Measurements from ENCODE around the gene TMPRSS11B. TPM values are rescaled to one million over a fixed set of nuclear protein-coding genes. Genes with fewer than 3 reads are reported as not detected.
"Not testable (repeated sequence)": the region's sequence is repeated elsewhere in the genome, so short reads cannot be mapped to it uniquely, and the experiment has no call there.

TMPRSS11B gene
- total RNA-seq, 1 donor from 2014 or later = not detected

DNA sequence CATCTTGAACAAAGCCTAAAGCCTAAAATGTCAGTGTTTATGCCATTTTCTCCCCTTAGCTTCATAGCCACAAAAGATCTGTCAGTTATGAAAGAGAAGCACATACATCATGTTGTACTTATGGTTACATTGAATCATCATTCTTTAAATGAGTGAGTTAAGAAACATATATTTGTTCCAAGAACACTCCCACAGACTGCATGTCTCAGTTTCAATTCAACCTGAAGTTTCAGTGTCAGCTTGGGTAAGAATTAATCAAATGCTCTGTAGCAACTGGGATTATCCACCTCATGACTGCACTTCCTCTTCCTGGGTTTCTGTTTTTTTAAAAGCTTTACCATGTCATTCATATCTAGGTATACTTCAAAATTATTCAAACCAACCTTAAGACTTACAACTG, 3.9 kb upstream of the TMPRSS11B start:
- intact Hi-C loops (cut with DNase I) = no loop called here
- ATAC-seq (ENCODE audit: poor library complexity) (no peak), DNase-seq (no peak)

DNA sequence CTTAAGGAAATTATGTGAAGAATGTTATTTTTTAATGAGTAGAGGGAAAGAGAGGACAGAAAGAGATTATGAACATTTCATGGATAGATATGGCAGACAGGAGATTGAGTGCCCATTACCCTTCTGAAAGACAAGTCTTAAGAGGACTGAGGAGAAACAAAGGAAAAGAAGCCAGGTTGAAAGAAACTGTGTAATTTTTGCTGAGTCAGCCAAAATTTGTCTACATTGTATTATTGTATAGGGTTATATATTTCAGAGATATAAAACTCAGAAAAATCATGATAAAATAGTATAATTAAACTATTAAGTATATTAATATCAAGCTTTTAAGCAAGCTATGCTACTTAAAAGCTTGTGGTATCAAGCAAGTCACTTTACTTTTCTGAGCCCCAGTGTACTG, 4.9 kb downstream of the TMPRSS11B start:
- intact Hi-C loops (cut with DNase I) = no loop called here
- no peak for DNase-seq
- no peak for ATAC-seq (ENCODE audit: poor library complexity)

DNA sequence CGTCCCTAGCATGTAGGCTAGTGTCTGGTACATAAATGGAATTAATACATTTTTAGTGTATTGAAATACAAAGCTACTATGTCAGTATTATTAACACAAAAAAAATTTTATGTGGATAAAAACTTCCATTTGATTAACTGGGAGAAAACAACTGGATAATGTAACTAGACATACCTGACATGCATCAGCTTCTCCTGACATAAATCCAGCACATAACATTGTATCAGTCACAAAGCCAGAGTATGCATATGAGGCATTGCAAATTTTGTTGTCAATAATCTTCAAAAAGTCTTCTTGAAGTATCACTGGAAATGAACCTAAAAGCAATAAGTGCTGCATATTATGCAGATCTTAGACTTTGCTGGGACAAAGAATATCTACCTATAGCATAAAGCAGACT, 16.9 kb downstream of the TMPRSS11B start:
- ATAC-seq (ENCODE audit: poor library complexity) (no peak), DNase-seq (no peak)
- intact Hi-C loops (cut with DNase I) = no loop called here

DNA sequence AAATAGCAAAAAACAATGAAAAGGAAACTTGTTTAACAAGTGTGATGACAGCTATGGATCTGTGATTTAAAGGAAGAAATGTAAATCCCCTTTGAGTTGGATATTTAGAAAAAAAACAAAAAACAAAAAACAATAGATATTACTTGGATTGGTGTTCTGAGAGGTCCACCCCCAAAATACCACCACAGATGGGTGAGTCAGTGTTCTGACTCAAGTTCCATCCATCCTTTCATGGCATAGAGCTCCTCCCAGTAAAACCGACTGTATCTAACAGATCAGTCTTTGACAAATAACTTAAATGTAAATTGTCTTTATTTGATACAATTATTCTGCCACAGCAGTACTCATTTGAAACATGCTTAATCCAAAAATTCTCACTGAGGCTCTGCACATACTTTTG, 27.4 kb downstream of the TMPRSS11B start:
- ATAC-seq (ENCODE audit: poor library complexity) (no peak), DNase-seq (no peak)
- intact Hi-C loops (cut with DNase I) = no loop called here

DNA sequence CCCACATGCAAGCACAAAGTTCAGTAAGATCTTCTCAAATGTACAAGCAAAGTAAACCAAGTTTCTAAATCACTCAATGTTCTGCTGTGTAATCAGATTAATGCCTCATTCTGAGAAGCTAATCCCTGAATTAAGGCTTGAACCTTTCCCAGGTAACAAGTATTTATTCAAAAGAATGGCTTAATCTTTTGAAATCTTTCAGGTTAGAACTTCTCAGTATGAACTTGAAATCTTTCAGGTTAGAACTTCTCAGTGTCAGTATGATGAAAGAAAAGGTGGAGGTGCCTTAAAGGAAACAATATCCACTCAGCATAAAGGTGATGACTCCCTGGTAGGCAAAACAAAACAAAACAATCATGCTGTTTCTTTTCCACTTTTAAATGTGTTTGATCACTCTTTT, 29.0 kb downstream of the TMPRSS11B start:
- DNase-seq (no peak), ATAC-seq (ENCODE audit: poor library complexity) (no peak)
- intact Hi-C loops (cut with DNase I) = no loop called here

DNA sequence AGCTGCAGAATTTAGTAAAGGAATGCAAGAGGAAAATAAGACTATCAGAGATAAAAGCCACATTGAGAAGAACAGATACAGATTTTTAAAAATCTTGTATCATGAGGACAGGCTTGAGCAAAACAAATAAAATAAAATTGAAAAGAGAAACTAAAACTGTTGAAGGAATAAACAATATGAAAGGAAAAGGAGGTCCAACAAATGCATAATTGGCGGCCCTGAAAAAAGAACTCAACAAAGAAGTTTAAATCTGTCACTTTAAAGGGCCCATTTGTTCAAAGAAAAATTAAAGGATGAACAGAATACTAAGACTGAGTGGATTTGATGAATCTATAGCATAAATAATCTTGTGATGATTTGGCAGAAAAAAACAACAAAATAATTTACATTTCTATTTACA, 36.5 kb downstream of the TMPRSS11B start:
- intact Hi-C loops (cut with DNase I) = no loop called here

DNA sequence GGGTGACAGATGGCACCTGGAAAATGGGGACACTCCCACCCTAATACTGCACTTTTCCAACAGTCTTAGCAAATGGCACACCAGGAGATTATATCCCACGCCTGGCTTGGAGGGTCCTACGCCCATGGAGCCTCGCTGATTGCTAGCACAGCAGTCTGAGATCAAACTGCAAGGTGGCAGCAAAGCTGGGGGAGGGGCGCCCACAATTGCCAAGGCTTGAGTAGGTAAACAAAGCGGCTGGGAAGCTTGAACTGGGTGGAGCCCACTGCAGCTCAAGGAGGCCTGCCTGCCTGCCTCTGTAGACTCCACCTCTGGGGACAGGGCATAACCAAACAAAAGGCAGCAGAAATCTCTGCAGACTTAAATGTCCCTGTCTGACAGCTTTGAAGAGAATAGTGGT, 51.2 kb downstream of the TMPRSS11B start:
- DNase-seq; intact Hi-C loops (cut with DNase I); ATAC-seq (ENCODE audit: poor library complexity): not testable (repeated sequence)

More for the DNA sequence above, 36.5 kb downstream of the TMPRSS11B start:
- no peak for ATAC-seq (ENCODE audit: poor library complexity)
- no peak for DNase-seq

DNA sequence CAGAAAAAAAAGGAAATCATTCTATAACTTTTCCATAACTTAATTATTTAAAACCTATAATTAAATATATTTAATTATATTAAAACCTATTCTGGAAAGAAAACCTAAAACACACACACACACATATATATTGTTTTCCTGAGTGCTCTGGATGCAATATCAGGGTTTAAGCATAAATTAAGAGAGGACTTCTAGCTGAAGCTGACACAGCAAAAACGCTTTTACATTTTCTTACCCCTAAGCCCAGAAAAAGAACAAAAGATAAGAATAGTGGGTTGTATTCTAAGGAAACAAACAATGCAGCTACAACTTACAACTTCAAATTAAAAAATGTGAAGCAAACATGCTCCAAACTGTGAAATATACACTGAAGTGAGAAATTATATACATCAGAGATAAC, 52.3 kb downstream of the TMPRSS11B start:
- DNase-seq (no peak), ATAC-seq (ENCODE audit: poor library complexity) (no peak)
- intact Hi-C loops (cut with DNase I) = no loop called here

DNA sequence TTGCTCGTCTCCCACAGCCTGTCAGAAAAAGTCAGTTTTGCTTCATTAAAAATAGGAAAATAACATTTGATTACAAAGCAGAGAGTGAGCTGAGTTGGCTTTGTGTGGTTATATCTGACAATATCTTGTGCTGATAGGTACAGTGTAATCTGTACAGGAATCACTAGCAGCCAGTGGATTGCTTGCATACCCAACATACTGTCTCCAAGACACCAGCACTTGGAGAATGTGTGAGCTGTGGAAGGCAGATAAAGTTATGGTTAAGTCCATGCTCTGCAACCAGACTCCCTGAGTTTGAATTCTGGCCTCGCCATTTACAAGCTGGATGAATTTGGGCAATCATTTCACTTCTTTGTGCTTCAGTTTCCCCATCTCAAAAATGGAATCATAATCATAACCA, 58.3 kb downstream of the TMPRSS11B start:
- ATAC-seq (ENCODE audit: poor library complexity) (no peak), DNase-seq (no peak)
- intact Hi-C loops (cut with DNase I) = no loop called here

DNA sequence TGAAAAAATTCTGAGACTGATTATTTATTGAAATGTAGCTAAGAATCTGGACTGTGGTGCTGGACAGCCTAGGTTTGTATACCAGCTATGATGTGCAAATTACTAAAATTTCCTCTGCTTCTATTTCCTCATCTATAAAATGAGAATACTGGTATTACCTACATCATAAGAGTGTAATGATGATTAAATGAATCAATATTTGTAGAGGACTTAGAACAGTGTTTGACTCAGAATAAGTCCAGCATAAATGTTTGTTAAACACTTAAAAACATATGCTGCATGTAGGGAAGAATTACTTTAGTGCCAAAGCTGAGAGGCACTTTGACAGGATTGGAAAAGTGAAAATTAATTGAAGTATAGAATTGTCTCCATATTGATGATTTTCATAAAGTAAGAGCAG, 60.6 kb downstream of the TMPRSS11B start:
- no peak for DNase-seq
- ATAC-seq (ENCODE audit: poor library complexity) = no peak
- intact Hi-C loops (cut with DNase I) = no loop called here

DNA sequence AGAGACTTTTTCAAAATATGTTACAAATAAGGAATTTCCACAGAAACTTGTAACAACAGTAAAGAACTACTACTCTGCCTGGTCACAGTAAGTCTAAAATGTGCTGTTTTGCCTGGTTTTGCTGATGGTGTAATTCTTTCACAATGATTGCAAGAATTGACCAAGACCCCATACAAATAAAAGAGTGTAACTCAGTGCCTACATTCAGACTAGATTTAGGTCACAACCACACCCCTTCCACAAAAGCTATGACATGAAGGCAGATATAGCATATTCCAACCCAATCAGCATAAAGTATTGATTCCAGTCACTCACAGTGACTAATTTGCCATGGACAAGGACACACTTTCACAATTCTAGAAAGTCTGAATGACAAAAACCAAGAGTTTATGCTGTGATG, 62.1 kb downstream of the TMPRSS11B start:
- no peak for DNase-seq
- intact Hi-C loops (cut with DNase I) = no loop called here
- no peak for ATAC-seq (ENCODE audit: poor library complexity)

DNA sequence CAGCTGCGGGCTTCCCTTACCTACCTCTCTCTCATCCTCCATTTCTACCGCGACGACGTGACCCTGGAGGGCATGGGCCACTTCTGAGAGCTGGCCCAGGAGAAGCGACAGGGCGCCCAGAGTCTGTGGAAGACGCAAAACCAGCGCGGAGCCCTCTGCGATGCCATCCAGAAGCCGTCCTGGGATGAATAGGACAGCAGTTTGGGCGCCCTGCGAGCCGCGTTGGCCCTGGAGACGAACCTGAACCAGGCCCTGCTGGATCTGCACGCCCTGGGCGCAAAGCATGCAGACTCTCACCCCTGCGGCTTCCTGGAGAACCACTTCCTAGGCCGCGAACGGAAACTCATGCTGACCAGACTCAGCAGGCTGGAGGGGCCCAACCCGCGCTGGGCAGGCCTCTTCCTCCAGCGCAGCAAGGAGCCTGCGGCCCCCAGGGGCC, 63.1 kb downstream of the TMPRSS11B start:
- no peak for DNase-seq
- intact Hi-C loops (cut with DNase I) = no loop called here
- no peak for ATAC-seq (ENCODE audit: poor library complexity)

DNA sequence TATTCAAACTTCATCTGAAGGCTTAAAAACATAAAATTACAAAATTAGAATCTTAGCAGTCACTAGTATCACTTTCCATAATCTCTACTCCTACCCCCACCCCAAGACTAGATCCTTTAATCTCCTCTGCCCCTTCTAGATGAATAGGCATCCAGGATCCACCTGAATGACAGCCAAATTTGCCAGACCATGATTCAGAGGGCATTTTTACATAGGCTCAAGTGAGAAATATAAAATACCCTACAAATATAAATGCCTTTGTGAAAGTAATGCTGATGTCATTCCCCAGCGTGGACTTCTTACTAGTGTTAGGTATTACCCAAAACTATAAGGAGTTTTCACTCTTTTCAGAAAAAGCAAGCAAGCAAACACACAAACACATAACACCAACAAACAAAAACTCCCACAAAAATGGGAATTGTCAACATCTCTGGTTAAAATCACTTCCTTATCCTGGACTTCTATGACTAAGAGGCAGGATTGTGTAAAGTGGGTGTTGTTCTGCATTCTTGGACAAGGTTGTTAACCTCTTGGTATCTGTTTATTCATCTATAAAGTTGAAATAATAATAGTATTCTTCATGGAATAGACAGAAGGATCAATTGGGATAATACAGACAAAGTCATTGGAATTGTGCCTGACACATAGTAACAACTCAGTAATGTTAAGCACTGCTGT, 64.5 kb downstream of the TMPRSS11B start:
- no peak for ATAC-seq (ENCODE audit: poor library complexity)
- no peak for DNase-seq
- intact Hi-C loops (cut with DNase I) = no loop called here

DNA sequence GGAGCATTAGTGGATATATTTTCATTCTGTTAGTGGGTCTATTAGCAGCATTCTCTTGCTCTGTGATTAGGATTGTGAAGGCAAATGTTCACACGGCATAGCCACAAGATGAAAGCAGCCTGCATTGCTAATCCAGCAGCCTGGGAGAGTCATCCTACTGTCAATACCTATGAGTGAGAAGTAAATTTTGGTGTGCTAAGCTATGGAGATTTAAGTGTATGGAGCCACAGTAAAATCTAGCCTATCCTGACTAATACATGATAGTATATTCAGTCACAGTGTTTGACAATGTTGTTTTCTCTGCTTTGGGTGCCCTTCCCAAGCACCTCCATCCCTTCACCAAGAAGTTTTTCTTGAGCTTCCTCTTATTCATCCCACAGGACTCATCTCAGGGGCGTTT, 68.6 kb downstream of the TMPRSS11B start:
- DNase-seq (no peak), ATAC-seq (ENCODE audit: poor library complexity) (no peak)
- intact Hi-C loops (cut with DNase I) = no loop called here

Other genes starting within 250 kb of the TMPRSS11B start
- gene TMPRSS11F, start 115.8 kb downstream of the TMPRSS11B start, total RNA-seq = not detected
- 50.0 TPM for gene YTHDC1, start 104.4 kb upstream of the TMPRSS11B start, total RNA-seq
- not detected for gene TMPRSS11E, start 201.8 kb upstream of the TMPRSS11B start, total RNA-seq